Cardiac muscle cell (in vitro differentiated cells and primary cell): ENCODE data around the gene CPT1A. TPM values are rescaled to one million over a fixed set of nuclear protein-coding genes. Genes with fewer than 3 reads are reported as not detected.

Experiments used
- DNase-seq, 2 donors: peaks; one replicate each; pipeline versions ENCODE4 v3.0.0 to v3.0.0-alpha.2; 2010 to 2017; ENCODE audit warnings: low read depth in 1 of 2, low spot score in 1 of 2
- H3K27ac ChIP-seq: fragments of 200-600 bp; sonication (generic); 2 replicates; pipeline ENCODE4 v1.5.1; 2016
- H3K27me3 ChIP-seq: fragments of 200-600 bp; sonication (generic); 2 replicates; pipeline ENCODE4 v1.6.0; 2016; ENCODE audit warnings: control low read depth
- H3K36me3 ChIP-seq: fragments of 200-600 bp; sonication (generic); 2 replicates; pipeline ENCODE4 v1.5.1; 2016; ENCODE audit warnings: control low read depth
- H3K4me1 ChIP-seq: fragments of 200-600 bp; sonication (generic); 2 replicates; pipeline ENCODE4 v1.8.1; 2017; ENCODE audit warnings: low read depth, mild to moderate bottlenecking, mixed run types
- H3K4me3 ChIP-seq: fragments of 200-600 bp; sonication (generic); 2 replicates; pipeline ENCODE4 v1.5.1; 2016; ENCODE audit warnings: mild to moderate bottlenecking
- H3K9me3 ChIP-seq: fragments of 200-600 bp; sonication (generic); 2 replicates; pipeline ENCODE4 v1.5.1; 2017; ENCODE audit warnings: low read depth, mild to moderate bottlenecking, control low read depth
- polyA plus RNA-seq: library from polyadenylated mRNA; unstranded; fragments of >200 nt; fragmentation: Nextera tagmentation; extraction: Ambion mirVana; gene quantifications from 2 replicates; pipeline ENCODE4 v1.2.1, GENCODE V29; 2016
- total RNA-seq: library from RNA; depleted of rRNA; stranded (reverse); fragments of >200 nt; gene quantifications from 2 replicates; pipeline ENCODE4 v1.2.3, GENCODE V29; 2016
- TF ChIP-seq, protein P1 (sequence below): IDR thresholded peaks from 2 replicates; pipeline ENCODE4 v1.5.1; 2012; ENCODE audit warnings: low read depth, mild to moderate bottlenecking, low read length

The CPT1A gene
- total and polyA plus RNA-seq, 2 experiments from 2014 or later = 2.1 to 7.4 TPM

DNA sequence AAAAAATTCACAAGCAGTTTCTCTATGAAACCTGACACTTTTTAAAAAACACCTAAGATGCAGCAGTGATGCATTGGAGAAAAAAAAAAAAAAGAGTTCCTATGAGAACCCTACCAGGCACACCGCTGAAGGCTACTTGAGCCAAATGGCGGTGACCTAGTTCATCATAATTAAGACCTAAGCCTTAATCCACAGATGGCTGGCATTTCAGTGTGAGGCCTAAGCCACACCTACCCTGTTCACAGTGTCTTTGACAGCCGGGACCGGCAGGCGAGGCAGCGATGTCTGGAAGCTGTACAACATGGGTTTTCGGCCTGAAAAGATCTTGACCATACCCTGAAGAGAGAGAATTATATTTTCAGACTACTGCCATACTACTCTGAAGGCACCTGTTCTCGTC lies 38.0 kb downstream of the CPT1A start:
- Histone ChIP-seq H3K27ac (no peak overlapping the region), H3K36me3 (no peaks in the 10 kb centered on the region), H3K4me3 (no peak overlapping the region), H3K4me1 (no peaks in the 10 kb centered on the region), H3K27me3 (no peaks in the 10 kb centered on the region), H3K9me3 (no peaks in the 10 kb centered on the region)
- DNase-seq = no peak
- TF ChIP-seq, protein P1, sequence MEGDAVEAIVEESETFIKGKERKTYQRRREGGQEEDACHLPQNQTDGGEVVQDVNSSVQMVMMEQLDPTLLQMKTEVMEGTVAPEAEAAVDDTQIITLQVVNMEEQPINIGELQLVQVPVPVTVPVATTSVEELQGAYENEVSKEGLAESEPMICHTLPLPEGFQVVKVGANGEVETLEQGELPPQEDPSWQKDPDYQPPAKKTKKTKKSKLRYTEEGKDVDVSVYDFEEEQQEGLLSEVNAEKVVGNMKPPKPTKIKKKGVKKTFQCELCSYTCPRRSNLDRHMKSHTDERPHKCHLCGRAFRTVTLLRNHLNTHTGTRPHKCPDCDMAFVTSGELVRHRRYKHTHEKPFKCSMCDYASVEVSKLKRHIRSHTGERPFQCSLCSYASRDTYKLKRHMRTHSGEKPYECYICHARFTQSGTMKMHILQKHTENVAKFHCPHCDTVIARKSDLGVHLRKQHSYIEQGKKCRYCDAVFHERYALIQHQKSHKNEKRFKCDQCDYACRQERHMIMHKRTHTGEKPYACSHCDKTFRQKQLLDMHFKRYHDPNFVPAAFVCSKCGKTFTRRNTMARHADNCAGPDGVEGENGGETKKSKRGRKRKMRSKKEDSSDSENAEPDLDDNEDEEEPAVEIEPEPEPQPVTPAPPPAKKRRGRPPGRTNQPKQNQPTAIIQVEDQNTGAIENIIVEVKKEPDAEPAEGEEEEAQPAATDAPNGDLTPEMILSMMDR = no peak

- Histone ChIP-seq H3K9me3 (no peaks in the 10 kb centered on the region), H3K27ac (no peak overlapping the region), H3K27me3 (no peaks in the 10 kb centered on the region), H3K36me3 (no peaks in the 10 kb centered on the region), H3K4me3 (no peak overlapping the region), H3K4me1 (no peaks in the 10 kb centered on the region)
- TF ChIP-seq, protein P1 = peak; percentile 66
- peak; percentile 31 to 63 for DNase-seq
These were observed 43.4 kb downstream of the CPT1A start for GRCh38 chr11:68798221-68798813.

DNA sequence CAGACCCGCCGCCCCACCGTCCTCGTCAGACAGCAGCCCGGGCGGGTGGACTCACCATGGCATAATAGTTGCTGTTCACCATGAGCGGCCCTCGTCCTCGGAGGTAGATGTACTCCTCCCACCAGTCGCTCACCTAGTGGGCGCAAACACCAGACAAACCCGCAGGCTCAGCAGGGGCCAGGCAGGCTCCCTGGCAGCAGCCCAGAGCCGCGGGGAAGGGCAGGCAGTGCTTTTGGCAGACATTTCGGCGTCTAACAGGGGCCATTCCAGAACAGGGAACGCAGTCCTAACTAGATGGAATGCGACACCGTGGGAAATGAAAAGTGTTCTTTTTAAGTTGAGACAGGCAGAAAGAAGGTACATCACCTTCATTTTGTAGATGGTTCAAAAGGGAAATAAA lies 44.9 kb downstream of the CPT1A start:
- TF ChIP-seq, protein P1 = no peak
- Histone ChIP-seq H3K36me3 (no peaks in the 10 kb centered on the region), H3K27me3 (no peaks in the 10 kb centered on the region), H3K27ac (no peak overlapping the region), H3K4me3 (no peak overlapping the region), H3K4me1 (no peaks in the 10 kb centered on the region), H3K9me3 (no peaks in the 10 kb centered on the region)
- no peak for DNase-seq

DNA sequence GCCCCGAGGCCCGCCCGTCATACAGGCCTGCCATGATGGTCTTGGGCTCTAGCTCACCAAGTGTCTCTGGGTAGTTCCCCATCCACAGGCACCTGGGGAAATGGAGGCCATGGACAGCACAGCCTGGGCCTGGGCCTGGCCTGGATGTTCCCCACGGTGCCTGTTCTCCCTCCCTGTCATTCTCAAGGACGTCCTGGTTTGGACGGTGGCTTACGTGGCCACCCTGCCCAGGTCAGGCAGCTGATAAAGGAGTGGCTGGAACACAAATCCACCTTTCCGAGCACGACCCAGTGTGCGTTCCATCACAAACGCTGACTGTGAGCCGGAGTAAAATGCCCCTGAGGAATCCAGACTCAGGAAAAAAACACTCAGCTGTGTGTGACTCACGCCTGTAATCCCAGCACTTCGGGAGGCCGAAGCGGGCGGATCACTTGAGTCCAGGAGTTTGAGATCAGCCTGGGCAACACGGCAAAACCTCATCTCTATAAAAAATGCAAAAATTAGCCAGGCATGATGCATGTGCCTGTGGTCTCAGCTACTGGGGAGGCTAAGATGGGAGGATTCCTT lies 49.2 kb downstream of the CPT1A start:
- no peak for DNase-seq

GRCh38 chr11:68784653-68785052 lies 57.1 kb downstream of the CPT1A start:
- DNase-seq = no peak
- no peaks in the 10 kb centered on the region for H3K27me3 ChIP-seq
- H3K27ac ChIP-seq = no peak overlapping the region
- peaks cover 8% of the 10 kb centered on the region for H3K4me1 ChIP-seq
- H3K4me3 ChIP-seq = no peak overlapping the region
- no peaks in the 10 kb centered on the region for H3K9me3 ChIP-seq
- TF ChIP-seq, protein P1 = no peak
- H3K36me3 ChIP-seq = no peaks in the 10 kb centered on the region

More for the DNA sequence above, 49.2 kb downstream of the CPT1A start:
- H3K27me3 ChIP-seq = no peaks in the 10 kb centered on the region
- no peaks in the 10 kb centered on the region for H3K4me1 ChIP-seq
- no peak overlapping the region for H3K4me3 ChIP-seq
- no peaks in the 10 kb centered on the region for H3K9me3 ChIP-seq
- TF ChIP-seq, protein P1 = no peak
- H3K36me3 ChIP-seq = no peaks in the 10 kb centered on the region
- no peak overlapping the region for H3K27ac ChIP-seq
